NT2/D1 (cell line): ENCODE data around the gene PHF23.

Source experiments
- DNase-seq: peaks from one replicate; pipeline ENCODE4 v3.0.0-alpha.2; 2011; ENCODE audit warnings: low read depth, low spot score
- H3K27me3 ChIP-seq: 2 replicates; pipeline ENCODE4 v1.6.0; 2011; ENCODE audit warnings: mild to moderate bottlenecking; ENCODE audit not compliant: insufficient read length, insufficient read depth
- H3K36me3 ChIP-seq: 2 replicates; pipeline ENCODE4 v1.6.1; 2011; ENCODE audit warnings: mild to moderate bottlenecking, low read length, mixed read lengths; ENCODE audit not compliant: insufficient read depth, insufficient read length
- H3K4me1 ChIP-seq: 2 replicates; pipeline ENCODE4 v1.5.1; 2011; ENCODE audit not compliant: insufficient read depth, insufficient read length
- H3K4me3 ChIP-seq: 2 replicates; pipeline ENCODE4 v1.5.1; 2011; ENCODE audit warnings: low read depth; ENCODE audit not compliant: insufficient read length
- H3K9ac ChIP-seq: 2 replicates; pipeline ENCODE4 v1.6.0; 2011; ENCODE audit warnings: low read depth; ENCODE audit not compliant: insufficient read length
- H3K9me3 ChIP-seq: 2 replicates; pipeline ENCODE4 v1.5.1; 2011; ENCODE audit warnings: mild to moderate bottlenecking, low read length; ENCODE audit not compliant: insufficient read depth
- SUZ12 ChIP-seq: IDR thresholded peaks from 2 replicates; pipeline ENCODE4 v1.6.1; 2011; ENCODE audit not compliant: insufficient read length, insufficient read depth; ENCODE audit errors: extremely low read depth
- YY1 ChIP-seq: IDR thresholded peaks from 2 replicates; pipeline ENCODE4 v1.6.1; 2011; ENCODE audit not compliant: insufficient read length, insufficient read depth
- ZNF274 ChIP-seq: IDR thresholded peaks from 2 replicates; pipeline ENCODE4 v1.6.1; 2011; ENCODE audit warnings: mild to moderate bottlenecking, low read depth, low read length

PHF23 gene

DNA sequence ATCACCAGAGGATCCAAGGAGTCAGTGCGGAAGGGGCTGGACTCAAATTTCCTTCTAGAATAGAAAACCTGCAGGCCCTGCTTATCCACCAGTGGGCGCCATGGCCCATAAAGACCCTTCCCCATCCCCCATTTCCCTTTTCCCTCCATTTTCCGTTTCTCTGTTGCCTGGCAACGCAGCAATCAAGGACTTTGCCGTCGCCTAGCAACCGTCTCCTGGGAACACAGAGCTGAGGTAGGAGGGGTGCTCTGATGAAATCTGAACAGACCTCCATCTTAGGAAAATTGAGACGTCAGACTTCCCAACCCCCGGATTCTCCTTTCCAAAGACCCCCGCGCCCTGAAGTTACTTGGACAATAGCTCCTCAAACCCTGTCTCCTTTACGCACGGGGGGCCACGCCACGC lies 25.4 kb downstream of the PHF23 start:
- no peak for TF ChIP-seq YY1
- no peak for TF ChIP-seq ZNF274
- no peak for TF ChIP-seq SUZ12
- DNase-seq = peak; percentile 96
- Histone ChIP-seq H3K27me3 (no peaks in the 10 kb centered on the region), H3K9ac (no peak overlapping the region), H3K4me1 (peaks cover 8% of the 10 kb centered on the region), H3K9me3 (no peaks in the 10 kb centered on the region), H3K4me3 (no peak overlapping the region), H3K36me3 (no peaks in the 10 kb centered on the region)

DNA sequence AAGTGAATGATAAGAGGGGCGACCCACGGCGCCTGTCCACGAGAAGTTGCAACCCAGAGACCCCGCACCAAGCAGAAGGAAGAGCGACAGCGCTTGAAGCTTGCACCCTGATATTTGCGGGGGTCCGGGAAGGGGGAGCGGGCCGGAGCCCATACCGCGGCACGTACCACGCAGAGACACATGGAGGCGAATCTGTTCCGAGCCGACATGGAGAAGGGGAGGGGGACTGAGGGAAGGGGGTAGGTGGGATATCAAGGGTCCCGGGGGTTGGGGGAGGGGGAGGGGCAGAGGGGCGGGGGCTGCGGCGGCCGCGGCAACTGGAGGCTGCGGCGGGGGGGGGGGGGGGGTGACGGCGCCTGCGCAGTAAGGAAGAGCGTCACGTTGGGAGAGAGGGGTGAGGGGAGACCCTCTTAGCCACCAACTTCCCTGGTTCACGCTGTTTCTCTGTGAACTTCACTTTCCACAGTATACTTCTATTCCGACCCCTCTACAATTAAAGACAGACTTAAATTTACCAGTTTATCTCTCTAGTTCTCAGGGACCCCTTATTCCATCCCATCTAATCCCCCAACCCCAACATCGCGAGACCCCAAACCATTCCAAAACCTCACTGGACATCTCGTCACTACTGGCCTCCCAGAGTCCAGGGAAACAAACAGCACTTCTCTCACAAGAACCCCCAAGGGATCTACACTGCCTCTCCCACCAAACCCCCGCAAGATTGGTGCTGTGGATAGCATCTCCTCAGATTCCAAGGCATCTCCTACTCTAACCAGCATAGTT lies 27.6 kb downstream of the PHF23 start:
- Histone ChIP-seq H3K4me3 (no peak overlapping the region), H3K27me3 (no peaks in the 10 kb centered on the region), H3K9me3 (no peaks in the 10 kb centered on the region), H3K9ac (peak overlapping the region; percentile 50), H3K4me1 (peaks cover 12% of the 10 kb centered on the region), H3K36me3 (no peaks in the 10 kb centered on the region)
- no peak for TF ChIP-seq SUZ12
- no peak for TF ChIP-seq YY1
- no peak for TF ChIP-seq ZNF274
- DNase-seq = no peak

DNA sequence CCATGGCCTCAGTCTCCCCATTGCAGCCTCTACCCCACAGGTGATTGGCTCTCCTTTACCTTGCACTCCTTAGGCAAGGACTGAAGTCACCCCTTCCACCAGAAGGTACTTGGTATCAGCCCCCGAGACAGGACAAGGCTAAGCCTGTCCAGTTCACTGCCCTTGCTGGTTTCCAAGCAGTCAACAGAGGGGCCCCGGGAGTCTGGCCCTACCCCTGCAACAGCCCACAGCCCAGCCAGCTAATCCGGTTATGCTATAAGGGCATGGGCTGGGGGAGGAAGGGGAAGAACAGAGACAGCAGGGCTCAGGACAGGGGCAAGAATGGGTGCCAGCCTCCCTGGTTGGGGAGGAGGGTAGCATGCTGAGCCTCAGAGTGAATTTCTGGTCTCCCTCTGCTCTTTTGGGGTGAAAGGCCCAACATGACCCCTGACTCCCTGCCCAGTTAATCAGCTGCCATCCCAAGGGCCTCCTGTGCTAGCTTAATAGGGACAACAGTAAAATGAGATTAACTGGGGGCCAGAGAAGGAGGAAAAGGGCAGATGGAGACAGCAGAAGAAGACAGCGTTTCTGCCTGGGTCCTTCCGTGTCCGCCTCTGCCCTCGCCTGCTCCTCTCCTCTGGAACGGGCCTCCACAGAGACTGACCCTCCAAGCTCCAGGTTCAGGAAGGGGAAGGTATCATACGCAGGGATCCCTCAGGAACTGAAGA lies 30.4 kb downstream of the PHF23 start:
- no peaks in the 10 kb centered on the region for H3K9me3 ChIP-seq
- H3K27me3 ChIP-seq = no peaks in the 10 kb centered on the region
- DNase-seq = no peak
- peak overlapping the region; percentile 50 for H3K9ac ChIP-seq
- H3K4me3 ChIP-seq = no peak overlapping the region
- H3K4me1 ChIP-seq = peaks cover 12% of the 10 kb centered on the region
- peaks cover under 1% of the 10 kb centered on the region for H3K36me3 ChIP-seq
- TF ChIP-seq YY1 (no peak), ZNF274 (no peak), SUZ12 (no peak)

DNA sequence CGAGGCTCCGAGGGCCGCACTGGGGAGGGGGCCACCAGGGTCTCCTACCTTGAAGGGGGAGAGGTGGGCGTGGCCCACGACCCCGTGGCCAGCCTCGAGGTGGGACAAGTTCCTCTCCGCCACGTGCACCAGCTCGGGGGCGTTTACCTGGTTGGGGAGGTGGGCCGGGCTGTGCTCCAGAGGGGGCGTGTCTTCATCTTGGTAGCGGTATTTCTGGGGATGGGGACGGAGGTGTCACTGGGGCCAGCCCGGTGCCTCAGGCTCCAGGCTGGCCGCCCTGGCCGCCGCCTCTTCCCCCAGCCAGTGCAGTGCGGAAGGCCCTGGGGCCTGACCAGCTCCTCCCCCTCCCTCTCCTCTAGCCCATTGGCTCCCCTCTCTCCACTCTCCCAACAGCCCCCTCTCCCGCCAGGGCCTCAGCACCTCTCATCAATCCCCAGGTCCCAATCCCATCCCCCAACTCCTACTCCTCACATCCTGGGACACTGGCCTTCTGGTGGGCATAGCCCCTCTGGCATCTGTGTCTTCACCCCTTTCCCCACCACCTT lies 31.2 kb downstream of the PHF23 start:
- Histone ChIP-seq H3K9ac (peak overlapping the region; percentile 50), H3K4me1 (peaks cover 12% of the 10 kb centered on the region), H3K36me3 (peaks cover 8% of the 10 kb centered on the region), H3K9me3 (no peaks in the 10 kb centered on the region), H3K4me3 (no peak overlapping the region), H3K27me3 (no peaks in the 10 kb centered on the region)
- no peak for TF ChIP-seq ZNF274
- no peak for TF ChIP-seq YY1
- DNase-seq = no peak

GRCh38 chr17:7207120-7208001 lies 31.9 kb downstream of the PHF23 start:
- no peak for DNase-seq
- no peaks in the 10 kb centered on the region for H3K9me3 ChIP-seq
- H3K4me1 ChIP-seq = peaks cover 12% of the 10 kb centered on the region
- H3K4me3 ChIP-seq = no peak overlapping the region
- no peak overlapping the region for H3K9ac ChIP-seq
- TF ChIP-seq ZNF274 (no peak), SUZ12 (no peak), YY1 (no peak)
- H3K36me3 ChIP-seq = peaks cover 16% of the 10 kb centered on the region
- no peaks in the 10 kb centered on the region for H3K27me3 ChIP-seq

DNA sequence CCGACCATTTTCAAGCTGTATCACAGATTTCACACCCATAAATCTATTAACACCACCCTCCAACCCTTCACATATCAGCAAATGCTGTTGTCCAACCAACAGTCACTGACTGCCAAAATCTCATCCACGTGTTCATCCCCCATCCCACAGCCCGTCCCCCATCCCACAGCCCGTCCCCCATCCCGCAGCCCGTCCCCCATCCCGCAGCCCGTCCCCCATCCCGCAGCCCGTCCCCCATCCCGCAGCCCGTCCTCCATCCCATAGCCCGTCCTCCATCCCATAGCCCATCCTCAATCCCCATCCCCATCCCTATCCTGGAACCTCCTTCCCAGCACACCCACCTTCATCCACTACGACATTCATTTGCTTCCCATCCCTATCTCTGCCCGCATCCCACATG lies 33.7 kb downstream of the PHF23 start:
- TF ChIP-seq SUZ12 = no peak
- no peak for TF ChIP-seq YY1
- no peak for TF ChIP-seq ZNF274
- Histone ChIP-seq H3K9ac (peak overlapping the region; percentile 32), H3K27me3 (no peaks in the 10 kb centered on the region), H3K36me3 (peaks cover 25% of the 10 kb centered on the region), H3K9me3 (no peaks in the 10 kb centered on the region), H3K4me1 (peaks cover 8% of the 10 kb centered on the region), H3K4me3 (no peak overlapping the region)
- no peak for DNase-seq
